ENCODE results near the gene NOTUM.
"Not testable (repeated sequence)": the region's sequence is repeated elsewhere in the genome, so short reads cannot be mapped to it uniquely, and the experiment has no call there.

NOTUM gene

GRCh38 chr17:81922566-81923301, 38.3 kb downstream of the NOTUM start:
- DNase-seq = no peak

- no peak for DNase-seq
Measured at GRCh38 chr17:81921996-81922565, 38.9 kb downstream of the NOTUM start.

- DNase-seq = no peak
Measured at GRCh38 chr17:81921537-81921862, 39.5 kb downstream of the NOTUM start.

GRCh38 chr17:81920612-81921536, 40.1 kb downstream of the NOTUM start:
- no peak for DNase-seq

GRCh38 chr17:81918832-81919545, 42.0 kb downstream of the NOTUM start:
- no peak for DNase-seq

GRCh38 chr17:81918333-81918669, 42.7 kb downstream of the NOTUM start:
- not testable (repeated sequence) for DNase-seq

- peak; percentile 72 for DNase-seq
Measured at GRCh38 chr17:81917565-81918332, 43.2 kb downstream of the NOTUM start, which contains the start of gene SIRT7. Gene SIRT7, minus strand, starts transcription at chr17:81918176. Its CDS starts 45 bp downstream, at chr17:81918131.

- no peak for DNase-seq
Measured at GRCh38 chr17:81916234-81917001, 44.6 kb downstream of the NOTUM start.

- DNase-seq = no peak
Measured at GRCh38 chr17:81915331-81915730, 45.7 kb downstream of the NOTUM start.

GRCh38 chr17:81914103-81914850, 46.7 kb downstream of the NOTUM start:
- DNase-seq = no peak

- no peak for DNase-seq
Measured at GRCh38 chr17:81913394-81914102, 47.4 kb downstream of the NOTUM start.

GRCh38 chr17:81912441-81913309, 48.3 kb downstream of the NOTUM start:
- DNase-seq = no peak

- no peak for DNase-seq
Measured at GRCh38 chr17:81911969-81912368, 49.0 kb downstream of the NOTUM start.

- peak; percentile 91 for DNase-seq
Measured at GRCh38 chr17:81911277-81911961, 49.6 kb downstream of the NOTUM start, which contains the start of gene PCYT2. Gene PCYT2, minus strand, starts transcription at chr17:81911399. Its CDS starts 44 bp downstream, at chr17:81911355.

- DNase-seq = no peak
Measured at GRCh38 chr17:81910840-81911276, 50.1 kb downstream of the NOTUM start.

GRCh38 chr17:81909966-81910839, 50.8 kb downstream of the NOTUM start:
- DNase-seq = no peak

GRCh38 chr17:81909231-81909630, 51.8 kb downstream of the NOTUM start:
- no peak for DNase-seq
